Adrenal gland (tissue), 12 donors: ENCODE measurements around the gene RARB. TPM values are rescaled to one million over a fixed set of nuclear protein-coding genes. Genes with fewer than 3 reads are reported as not detected.

Experiments
- DNase-seq, 7 donors: peaks; one replicate each; pipeline ENCODE4 v3.0.0-alpha.2; 2019 to 2020
- H3K27ac ChIP-seq, 5 donors: fragments of 200-600 bp; sonication (generic) in 4 of 5; 1 replicate in 3 of 5; 2 replicates in 2 of 5; pipeline versions ENCODE4 v1.5.1 to v1.8.0; 2016 to 2020; ENCODE audit warnings: mild to moderate bottlenecking in 1 of 5
- H3K27me3 ChIP-seq: fragments of 200-600 bp; 2 replicates; pipeline ENCODE4 v1.8.0; 2021
- H3K36me3 ChIP-seq, 2 donors: fragments of 200-600 bp; replicated peaks in 1 of 2; 1 replicate in 1 of 2; 2 replicates in 1 of 2; pipeline versions ENCODE4 v1.5.1 to v1.8.0; 2018 to 2022
- H3K4me1 ChIP-seq, 2 donors: fragments of 200-600 bp; replicated peaks in 1 of 2; 1 replicate in 1 of 2; 2 replicates in 1 of 2; pipeline versions ENCODE4 v1.5.1 to v1.8.0; 2018 to 2021
- H3K4me3 ChIP-seq, 4 donors: fragments of 200-600 bp; sonication (generic) in 3 of 4; one replicate each; pipeline ENCODE4 v1.5.1; 2016 to 2018
- H3K9me3 ChIP-seq, 3 donors: fragments of 200-600 bp; sonication (generic) in 1 of 3; replicated peaks in 1 of 3; 1 replicate in 2 of 3; 2 replicates in 1 of 3; pipeline versions ENCODE4 v1.5.1 to v1.8.0; 2016 to 2021
- POLR2A ChIP-seq, 2 donors: fragments of 450-650 bp; IDR thresholded peaks; one replicate each; pipeline ENCODE4 v1.6.1; 2017; ENCODE audit warnings: antibody characterized with exemption in 2 of 2, mild to moderate bottlenecking in 2 of 2, moderate library complexity in 1 of 2
- WGBS, 4 donors: extraction: QIAGEN DNeasy Blood & Tissue Kit in 2 of 4; methylation state at CpG; one replicate each; pipeline versions ENCODE4 v1.1.5 to v1.1.7; 2013 to 2017; 5-methylcytosine and 5-hydroxymethylcytosine counted together
- intact Hi-C, 2 donors: fragments of 100-400 bp; cut with DNase I; formaldehyde crosslinking; loops; one replicate each; pipeline versions ENCODE4 v1.14.1 to v1.15.0; 2022 to 2023
- polyA plus RNA-seq, 3 donors: library from polyadenylated mRNA; stranded (reverse); fragments of 200-250 nt in 2 of 3; fragments of 350-450 nt in 1 of 3; fragmentation: Illumina TruSeq in 1 of 3; extraction: RNeasy Lipid Tissue Mini Kit (QIAGEN cat#74804) in 1 of 3; gene quantifications; one replicate each; pipeline ENCODE4 v1.2.3, GENCODE V29; 2013 to 2014
- total RNA-seq, 9 donors: library from RNA; depleted of rRNA in 4 of 9; stranded (reverse); fragments of >200 nt in 4 of 9; fragments of 120-200 nt in 1 of 9; fragmentation: NEBNext Ultra II Directional in 1 of 9; extraction: Animal tissue kit (Norgen Biotek cat#: 25700) in 1 of 9; gene quantifications; one replicate each; pipeline versions ENCODE4 v1.1.0 to v1.2.4, GENCODE V29; 2013 to 2023
- TF ChIP-seq, protein P1 (sequence below), 6 experiments: fragments of 450-650 bp in 4 of 6; fragments of 200-600 bp in 2 of 6; sonication (generic) in 1 of 6; IDR thresholded peaks; 1 replicate in 5 of 6; 2 replicates in 1 of 6; pipeline versions ENCODE4 v1.5.1 to v1.8.0; 2016 to 2021; ENCODE audit warnings: antibody characterized with exemption in 6 of 6, mild to moderate bottlenecking in 2 of 6, moderate library complexity in 1 of 6
- donor health status: healthy with polysubstance abuse.
- donor health status: Bipolar disorder and iron deficiency.
- donor health status: DM: yes; HTN: yes; CAD: no.
- donor health status: DM: no; HTN: no; CAD: no.
- donor health status: DM: no; HTN: no; CAD: no.
- donor health status: DM: yes; HTN: yes; CAD: no.

RARB gene
- total and polyA plus RNA-seq, 12 donors, result 1.7 to 23.3 (median 9.7) TPM

DNA sequence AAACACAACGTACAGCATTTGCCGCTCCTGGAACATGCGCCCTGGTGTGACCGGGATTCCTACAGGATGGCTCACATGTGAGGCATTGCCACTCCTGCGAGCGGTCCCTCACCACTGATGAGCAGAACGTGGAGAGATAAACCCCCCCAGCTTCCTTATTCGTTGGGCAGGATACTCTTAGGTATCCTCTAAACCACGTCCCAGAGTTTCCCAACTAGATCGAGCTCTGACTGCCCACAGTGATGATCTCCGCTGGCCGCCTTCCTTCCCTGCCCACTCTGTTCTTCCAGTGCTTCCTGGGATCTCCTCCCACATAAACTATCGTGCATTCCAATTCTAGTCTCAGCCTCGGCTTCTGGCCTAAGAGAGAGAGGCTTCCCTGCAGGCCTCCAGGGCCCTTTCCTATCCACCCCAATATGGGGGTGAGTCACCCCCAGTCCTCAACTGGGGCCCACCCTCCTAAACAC lies 144.9 kb downstream of the RARB start:
- Histone ChIP-seq H3K9me3 (no peaks in the 10 kb centered on the region), H3K27ac (peak overlapping the region in 2 of 5 donors; percentile 40 to 44), H3K36me3 (peaks cover 0 to 4% of the 10 kb centered on the region in 2 donors), H3K4me1 (no peaks in the 10 kb centered on the region), H3K27me3 (no peaks in the 10 kb centered on the region), H3K4me3 (no peak overlapping the region)
- intact Hi-C loops, result no loop called here
- DNase-seq, result no peak
- WGBS, 4 donors, result 74 to 81% (median 76%) methylated on average over 11 to 14 of the region's 14 CpGs
- TF ChIP-seq POLR2A (IDR thresholded peaks at IDR 0.05), result no peak
- TF ChIP-seq, protein P1, sequence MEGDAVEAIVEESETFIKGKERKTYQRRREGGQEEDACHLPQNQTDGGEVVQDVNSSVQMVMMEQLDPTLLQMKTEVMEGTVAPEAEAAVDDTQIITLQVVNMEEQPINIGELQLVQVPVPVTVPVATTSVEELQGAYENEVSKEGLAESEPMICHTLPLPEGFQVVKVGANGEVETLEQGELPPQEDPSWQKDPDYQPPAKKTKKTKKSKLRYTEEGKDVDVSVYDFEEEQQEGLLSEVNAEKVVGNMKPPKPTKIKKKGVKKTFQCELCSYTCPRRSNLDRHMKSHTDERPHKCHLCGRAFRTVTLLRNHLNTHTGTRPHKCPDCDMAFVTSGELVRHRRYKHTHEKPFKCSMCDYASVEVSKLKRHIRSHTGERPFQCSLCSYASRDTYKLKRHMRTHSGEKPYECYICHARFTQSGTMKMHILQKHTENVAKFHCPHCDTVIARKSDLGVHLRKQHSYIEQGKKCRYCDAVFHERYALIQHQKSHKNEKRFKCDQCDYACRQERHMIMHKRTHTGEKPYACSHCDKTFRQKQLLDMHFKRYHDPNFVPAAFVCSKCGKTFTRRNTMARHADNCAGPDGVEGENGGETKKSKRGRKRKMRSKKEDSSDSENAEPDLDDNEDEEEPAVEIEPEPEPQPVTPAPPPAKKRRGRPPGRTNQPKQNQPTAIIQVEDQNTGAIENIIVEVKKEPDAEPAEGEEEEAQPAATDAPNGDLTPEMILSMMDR (IDR thresholded peaks at IDR 0.05), result no peak

DNA sequence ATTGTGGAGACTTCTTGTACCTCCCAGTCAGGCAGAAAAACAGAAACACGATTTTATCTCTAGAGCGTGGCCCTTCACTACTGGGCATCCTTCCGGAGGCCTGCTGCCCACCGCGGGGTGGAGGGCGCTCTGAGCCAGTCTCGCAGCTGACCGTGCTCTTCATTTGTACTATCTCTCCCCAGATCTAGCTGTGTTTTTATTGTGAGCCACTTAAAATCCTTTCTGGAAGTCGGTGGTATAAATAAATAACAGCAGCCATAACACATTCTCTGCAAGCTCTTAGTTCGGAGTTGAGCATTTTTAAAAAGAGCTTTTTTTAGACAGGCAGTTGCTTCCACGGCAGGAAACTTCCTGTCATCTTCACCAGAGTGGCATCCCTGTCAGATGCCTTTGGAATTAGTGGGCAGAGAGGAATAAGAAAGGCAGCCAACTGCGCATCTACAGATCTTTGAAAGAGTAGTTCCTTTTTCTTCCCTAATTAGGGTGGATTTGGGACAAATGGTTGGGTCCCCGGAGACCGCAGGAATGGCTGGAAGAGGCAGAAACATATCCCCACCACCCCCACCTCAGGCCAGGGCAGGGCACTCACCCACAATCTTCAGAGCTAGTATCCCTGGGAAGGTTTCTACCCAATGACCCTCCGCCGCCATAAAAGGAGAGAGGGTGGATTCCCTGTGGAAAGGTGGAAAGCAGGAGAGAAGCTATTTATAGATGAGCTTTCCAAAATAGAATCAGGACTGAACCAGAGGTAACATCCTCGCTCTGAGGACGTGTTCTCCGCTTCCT lies 145.5 kb downstream of the RARB start:
- WGBS, 4 donors, result 66 to 79% (median 71%) methylated on average over 19 of the region's 19 CpGs
- Histone ChIP-seq H3K36me3 (peaks cover 0 to 4% of the 10 kb centered on the region in 2 donors), H3K27ac (peak overlapping the region in 2 of 5 donors; percentile 40 to 44), H3K4me1 (no peaks in the 10 kb centered on the region), H3K9me3 (no peaks in the 10 kb centered on the region), H3K27me3 (no peaks in the 10 kb centered on the region), H3K4me3 (no peak overlapping the region)
- no peak for DNase-seq
- TF ChIP-seq, protein P1 (IDR thresholded peaks at IDR 0.05), result no peak
- TF ChIP-seq POLR2A (IDR thresholded peaks at IDR 0.05), result no peak
- intact Hi-C loops, result no loop called here

DNA sequence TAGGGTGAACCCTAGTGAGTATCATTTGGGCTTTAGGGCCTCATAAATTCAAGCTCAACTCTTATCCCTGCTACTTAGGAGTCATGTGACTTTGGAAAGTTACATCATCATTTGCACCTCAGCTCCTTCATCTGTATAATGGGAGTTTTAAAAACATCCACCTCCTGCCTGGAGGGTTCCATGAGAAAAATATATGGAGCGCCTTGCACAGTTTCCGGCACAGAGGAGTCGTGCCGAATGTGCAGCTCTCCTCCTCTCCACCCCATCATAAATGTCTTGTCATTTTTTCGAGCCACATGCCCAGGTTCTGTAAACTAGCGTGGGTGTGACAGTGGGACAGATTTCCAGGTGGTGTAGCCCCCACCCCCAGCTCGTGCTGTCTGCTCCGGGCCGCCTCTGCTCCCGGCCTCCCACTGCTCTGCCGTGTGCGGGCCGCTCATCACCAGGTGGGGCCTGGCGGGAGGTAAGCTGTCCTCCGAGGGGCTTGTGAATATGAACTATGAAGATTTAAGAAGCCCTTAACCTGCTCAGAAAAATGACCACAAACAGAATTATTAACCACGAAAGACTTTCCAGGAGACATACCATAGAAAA lies 146.2 kb downstream of the RARB start:
- Histone ChIP-seq H3K27ac (no peak overlapping the region), H3K9me3 (no peaks in the 10 kb centered on the region), H3K4me1 (no peaks in the 10 kb centered on the region), H3K36me3 (peaks cover 0 to 4% of the 10 kb centered on the region in 2 donors), H3K4me3 (no peak overlapping the region), H3K27me3 (no peaks in the 10 kb centered on the region)
- 91 to 94% (median 93%) methylated on average over 13 to 16 of the region's 16 CpGs for WGBS, 4 donors
- TF ChIP-seq, protein P1 (IDR thresholded peaks at IDR 0.05), result no peak
- TF ChIP-seq POLR2A (IDR thresholded peaks at IDR 0.05), result no peak
- intact Hi-C loops, result no loop called here
- DNase-seq, result no peak

DNA sequence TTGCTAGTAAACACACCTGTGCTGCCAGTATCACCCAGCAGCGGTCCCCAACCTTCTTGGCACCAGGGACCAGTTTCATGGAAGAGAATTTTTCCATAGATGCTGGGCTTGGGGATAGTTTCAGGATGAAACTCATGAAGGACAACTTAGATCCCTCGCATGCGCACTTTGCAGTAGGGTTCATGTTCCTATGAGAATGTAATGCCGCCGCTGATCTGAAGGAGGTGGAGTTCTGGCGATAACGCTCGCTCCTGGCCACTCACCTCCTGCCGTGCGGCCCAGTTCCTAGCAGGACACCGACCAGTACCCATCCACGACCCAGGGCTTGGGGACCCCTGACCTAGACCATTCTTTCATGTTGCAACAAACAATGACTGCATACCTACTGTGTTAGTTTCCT lies 146.9 kb downstream of the RARB start:
- Histone ChIP-seq H3K36me3 (peaks cover 0 to 4% of the 10 kb centered on the region in 2 donors), H3K9me3 (no peaks in the 10 kb centered on the region), H3K4me3 (no peak overlapping the region), H3K27ac (no peak overlapping the region), H3K27me3 (no peaks in the 10 kb centered on the region), H3K4me1 (no peaks in the 10 kb centered on the region)
- DNase-seq, result no peak
- WGBS, 4 donors, result 87 to 94% (median 93%) methylated on average over 12 of the region's 12 CpGs
- intact Hi-C loops, result no loop called here
- no peak for TF ChIP-seq POLR2A (IDR thresholded peaks at IDR 0.05)
- TF ChIP-seq, protein P1 (IDR thresholded peaks at IDR 0.05), result no peak
